Measurements from ENCODE around the gene GLRX2. TPM values are rescaled to one million over a fixed set of nuclear protein-coding genes. Genes with fewer than 3 reads are reported as not detected.

Gene GLRX2
- total and polyA plus RNA-seq, 4 donors = 3.1 to 25.8 (median 7.8) TPM

- no peak overlapping the region for H3K9ac ChIP-seq (ENCODE audit: low read depth in 1 of 2, low read length in 2 of 2)
- WGBS = 95% methylated on average over 2 of the region's 2 CpGs
- H3K4me3 ChIP-seq (ENCODE audit: low read depth in 1 of 3, low read length in 3 of 3) = no peak overlapping the region
- DNase-seq (ENCODE audit: low spot score) = no peak
- no peak overlapping the region for H3K27ac ChIP-seq (ENCODE audit: low read depth in 1 of 2, low read length in 2 of 2)
- no peaks in the 10 kb centered on the region for H3K9me3 ChIP-seq (ENCODE audit: control insufficient read depth in 4 of 4, low read length in 3 of 4)
- no peaks in the 10 kb centered on the region for H3K4me1 ChIP-seq (ENCODE audit: control insufficient read depth in 4 of 4, insufficient read depth in 4 of 4, low read length in 3 of 4)
- no peaks in the 10 kb centered on the region for H3K27me3 ChIP-seq (ENCODE audit: control insufficient read depth in 4 of 4, insufficient read depth in 4 of 4, low read length in 3 of 4)
- TF ChIP-seq TAF1 (conservative IDR thresholded peaks at IDR 0.05) (no peak), RXRA (IDR thresholded peaks at IDR 0.05) (no peak), HNF4A (conservative IDR thresholded peaks at IDR 0.05) (no peak), EGR1 (IDR thresholded peaks at IDR 0.05; ENCODE audit: low read depth in 2 of 2) (no peak), CTCF (IDR thresholded peaks at IDR 0.05; ENCODE audit: low read depth, low read length, missing input control) (no peak), MAX (IDR thresholded peaks at IDR 0.05) (no peak), ZBTB33 (IDR thresholded peaks at IDR 0.05) (no peak), ATF3 (IDR thresholded peaks at IDR 0.05) (no peak), REST (IDR thresholded peaks at IDR 0.05) (no peak), FOXA1 (IDR thresholded peaks at IDR 0.05) (no peak), HNF4G (IDR thresholded peaks at IDR 0.05) (no peak), FOXA2 (IDR thresholded peaks at IDR 0.05) (no peak), SP1 (IDR thresholded peaks at IDR 0.05) (no peak), JUND (IDR thresholded peaks at IDR 0.05) (no peak)
- peaks cover 6 to 34% (median 30%) of the 10 kb centered on the region in 4 donors for H3K36me3 ChIP-seq (ENCODE audit: control insufficient read depth in 4 of 4, insufficient read depth in 3 of 4, low read depth in 1 of 4, low read length in 3 of 4)
These were observed 26.1 kb upstream of the GLRX2 start for GRCh38 chr1:193131266-193131860.

GRCh38 chr1:193125369-193125768 lies 20.2 kb upstream of the GLRX2 start:
- H3K36me3 ChIP-seq (ENCODE audit: control insufficient read depth in 4 of 4, insufficient read depth in 3 of 4, low read depth in 1 of 4, low read length in 3 of 4) = peaks cover 5 to 17% (median 9%) of the 10 kb centered on the region in 4 donors
- H3K4me1 ChIP-seq (ENCODE audit: control insufficient read depth in 4 of 4, insufficient read depth in 4 of 4, low read length in 3 of 4) = peaks cover 4 to 16% (median 11%) of the 10 kb centered on the region in 4 donors
- H3K4me3 ChIP-seq (ENCODE audit: low read depth in 1 of 3, low read length in 3 of 3) = no peak overlapping the region
- WGBS = 95% methylated on average over 6 of the region's 6 CpGs
- no peak overlapping the region for H3K9ac ChIP-seq (ENCODE audit: low read depth in 1 of 2, low read length in 2 of 2)
- no peak for DNase-seq (ENCODE audit: low spot score)
- no peaks in the 10 kb centered on the region for H3K9me3 ChIP-seq (ENCODE audit: control insufficient read depth in 4 of 4, low read length in 3 of 4)
- no peak overlapping the region for H3K27ac ChIP-seq (ENCODE audit: low read depth in 1 of 2, low read length in 2 of 2)
- H3K27me3 ChIP-seq (ENCODE audit: control insufficient read depth in 4 of 4, insufficient read depth in 4 of 4, low read length in 3 of 4) = no peaks in the 10 kb centered on the region
- TF ChIP-seq HNF4G (IDR thresholded peaks at IDR 0.05) (no peak), CTCF (IDR thresholded peaks at IDR 0.05; ENCODE audit: low read depth, low read length, missing input control) (no peak), RAD21 (IDR thresholded peaks at IDR 0.05) (no peak), ZBTB33 (IDR thresholded peaks at IDR 0.05) (no peak), GABPA (IDR thresholded peaks at IDR 0.05 in 1 of 2, conservative IDR thresholded peaks at IDR 0.05 in 1 of 2) (no peak), FOXA2 (IDR thresholded peaks at IDR 0.05) (no peak)

All from liver (tissue), 9 donors.